Natural killer cell treated with Interleukin-12 subunit alpha and Interleukin-12 subunit beta and Interleukin-15 and Interleukin-18, amount 100 ng/mL, for 72 hours (primary cell): Measurements from ENCODE around the gene CTNNAL1. TPM values are rescaled to one million over a fixed set of nuclear protein-coding genes. Genes with fewer than 3 reads are reported as not detected.

Experiments
- total RNA-seq, 2 donors: library from RNA; stranded (reverse); gene quantifications; one replicate each; pipeline ENCODE4 v1.2.3, GENCODE V29; 2022

Gene CTNNAL1
- total RNA-seq, 2 donors from 2014 or later = 14.6 to 17.3 TPM

Other genes with a start within 250 kb of the CTNNAL1 start
- gene ACTL7B, start 157.5 kb downstream of the CTNNAL1 start, total RNA-seq = not detected
- not detected for gene ACTL7A, start 151.2 kb downstream of the CTNNAL1 start, total RNA-seq
- gene ELP1, start 79.4 kb downstream of the CTNNAL1 start, total RNA-seq = 10 to 100 TPM; 28.1 to 34.3 TPM
- 1 to 10 TPM; 6.9 to 8.5 TPM for gene ABITRAM, start 79.1 kb downstream of the CTNNAL1 start, total RNA-seq
- 10 to 100 TPM; 23.9 to 26.7 TPM for gene TMEM245, start 106.4 kb upstream of the CTNNAL1 start, total RNA-seq
- gene FRRS1L, start 153.8 kb upstream of the CTNNAL1 start, total RNA-seq = not detected